22Rv1 (cell line): ENCODE data around the gene BMPER.

Source experiments
- H3K27ac ChIP-seq: fragments of 450-650 bp; 2 replicates; pipeline ENCODE4 v1.5.1; 2017
- ZFX ChIP-seq: fragments of 450-650 bp; IDR thresholded peaks from 2 replicates; pipeline ENCODE4 v1.6.1; 2017; ENCODE audit warnings: antibody characterized with exemption, borderline replicate concordance
- TF ChIP-seq, protein P1 (sequence below): fragments of 450-650 bp; IDR thresholded peaks from 2 replicates; pipeline ENCODE4 v1.5.1; 2017; ENCODE audit warnings: mild to moderate bottlenecking

The BMPER gene

DNA sequence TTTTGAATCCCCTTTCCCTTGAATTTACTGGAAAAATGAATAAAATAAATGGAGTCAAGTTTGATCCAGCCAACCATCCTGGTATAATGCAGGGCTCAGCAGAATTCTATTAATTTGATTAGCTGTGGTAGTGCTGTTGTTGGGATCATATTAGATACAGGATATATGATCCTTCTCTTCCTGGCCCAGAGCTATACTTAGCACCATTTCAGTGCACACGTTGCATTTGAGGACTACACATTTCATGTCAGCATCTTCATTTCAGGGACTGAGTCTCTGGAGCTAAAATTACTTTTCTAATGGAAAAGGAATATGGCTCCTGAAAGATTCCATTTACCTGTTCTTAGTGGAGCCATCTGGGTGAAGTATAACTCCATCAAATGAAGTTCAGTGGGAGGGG, 240.3 kb downstream of the BMPER start:
- no peak overlapping the region for H3K27ac ChIP-seq
- TF ChIP-seq ZFX = no peak
- TF ChIP-seq, protein P1, sequence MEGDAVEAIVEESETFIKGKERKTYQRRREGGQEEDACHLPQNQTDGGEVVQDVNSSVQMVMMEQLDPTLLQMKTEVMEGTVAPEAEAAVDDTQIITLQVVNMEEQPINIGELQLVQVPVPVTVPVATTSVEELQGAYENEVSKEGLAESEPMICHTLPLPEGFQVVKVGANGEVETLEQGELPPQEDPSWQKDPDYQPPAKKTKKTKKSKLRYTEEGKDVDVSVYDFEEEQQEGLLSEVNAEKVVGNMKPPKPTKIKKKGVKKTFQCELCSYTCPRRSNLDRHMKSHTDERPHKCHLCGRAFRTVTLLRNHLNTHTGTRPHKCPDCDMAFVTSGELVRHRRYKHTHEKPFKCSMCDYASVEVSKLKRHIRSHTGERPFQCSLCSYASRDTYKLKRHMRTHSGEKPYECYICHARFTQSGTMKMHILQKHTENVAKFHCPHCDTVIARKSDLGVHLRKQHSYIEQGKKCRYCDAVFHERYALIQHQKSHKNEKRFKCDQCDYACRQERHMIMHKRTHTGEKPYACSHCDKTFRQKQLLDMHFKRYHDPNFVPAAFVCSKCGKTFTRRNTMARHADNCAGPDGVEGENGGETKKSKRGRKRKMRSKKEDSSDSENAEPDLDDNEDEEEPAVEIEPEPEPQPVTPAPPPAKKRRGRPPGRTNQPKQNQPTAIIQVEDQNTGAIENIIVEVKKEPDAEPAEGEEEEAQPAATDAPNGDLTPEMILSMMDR = no peak

DNA sequence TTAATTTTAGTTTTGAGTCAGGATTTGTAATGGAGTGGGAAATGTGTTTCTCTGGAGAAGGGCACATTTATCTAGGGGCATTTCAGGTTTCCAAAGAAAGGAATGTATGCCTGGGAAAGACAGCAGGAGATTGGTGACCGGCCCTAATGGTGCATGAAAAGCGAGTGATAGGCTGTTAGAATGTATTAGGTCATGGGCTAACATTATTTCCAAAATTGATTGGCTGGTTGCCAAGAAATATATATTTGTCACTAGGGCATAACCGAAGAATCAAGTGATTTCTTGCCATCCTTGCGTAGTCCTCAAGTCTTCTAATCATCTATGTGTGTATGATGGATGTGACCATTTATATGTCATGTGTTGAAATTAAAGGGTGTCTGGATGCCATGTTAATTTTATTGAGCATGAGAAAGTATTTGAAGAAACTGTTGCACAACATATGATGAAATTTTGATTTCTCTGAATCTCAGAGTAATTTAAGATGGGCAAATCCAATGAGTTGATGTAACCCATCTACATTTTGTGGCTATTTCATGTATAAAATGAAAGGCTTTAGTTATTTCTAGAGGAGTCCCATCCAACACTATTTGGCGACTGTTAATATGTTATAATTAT, 248.4 kb downstream of the BMPER start:
- H3K27ac ChIP-seq = no peak overlapping the region
- TF ChIP-seq, protein P1 = no peak
- no peak for TF ChIP-seq ZFX

DNA sequence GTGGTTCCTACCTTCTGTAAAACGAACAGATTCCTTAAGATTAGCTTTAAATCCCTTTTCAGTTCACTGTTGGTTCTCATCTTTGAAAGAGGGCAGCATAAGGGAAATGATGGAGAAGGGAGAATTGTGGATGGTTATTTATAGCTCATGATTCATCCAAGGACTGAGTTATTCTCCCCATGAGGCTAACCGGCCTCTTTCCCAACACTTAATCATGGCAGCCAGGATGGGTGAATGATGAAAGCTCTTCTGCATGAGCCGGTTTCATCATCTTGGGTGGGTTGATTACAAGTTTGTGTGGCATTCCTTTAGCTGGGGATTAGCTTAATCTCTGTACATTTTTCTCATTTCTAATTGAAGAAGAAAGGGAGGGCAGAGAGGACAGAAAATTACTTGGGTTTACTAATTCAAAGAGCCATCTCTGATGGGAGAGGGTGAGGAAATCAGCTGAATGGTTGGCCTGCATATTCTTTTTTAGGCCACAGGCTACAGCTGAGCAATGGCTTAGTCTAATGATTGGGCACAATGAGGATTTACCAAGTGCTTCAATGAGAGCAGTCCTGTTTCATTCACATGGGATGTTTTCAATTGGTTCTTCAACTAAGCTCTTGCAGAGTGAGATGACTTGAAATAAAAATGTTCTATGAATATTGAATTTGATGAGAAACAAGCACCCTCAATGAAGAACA, 250.0 kb downstream of the BMPER start:
- TF ChIP-seq, protein P1 = no peak
- no peak for TF ChIP-seq ZFX
- no peak overlapping the region for H3K27ac ChIP-seq

DNA sequence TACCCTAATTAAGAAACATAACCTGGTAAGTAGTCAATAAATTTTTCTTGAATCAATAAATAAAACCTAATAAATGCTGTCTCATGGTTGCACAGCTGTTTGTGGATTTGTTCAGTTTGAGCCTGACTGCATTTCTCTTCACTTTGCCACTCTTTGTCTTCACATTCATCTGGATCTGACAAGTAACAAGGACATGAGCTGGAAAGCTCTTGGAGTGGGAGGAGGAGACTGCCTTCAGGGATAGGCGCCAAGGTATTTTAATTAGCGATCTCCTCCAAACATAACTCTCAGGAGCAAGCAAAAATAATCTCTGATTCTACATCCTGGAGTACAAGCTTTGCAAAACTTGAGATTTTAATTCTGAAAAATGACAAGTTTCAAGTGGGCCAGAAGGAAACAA, 251.0 kb downstream of the BMPER start:
- TF ChIP-seq, protein P1 = no peak
- no peak for TF ChIP-seq ZFX
- no peak overlapping the region for H3K27ac ChIP-seq

DNA sequence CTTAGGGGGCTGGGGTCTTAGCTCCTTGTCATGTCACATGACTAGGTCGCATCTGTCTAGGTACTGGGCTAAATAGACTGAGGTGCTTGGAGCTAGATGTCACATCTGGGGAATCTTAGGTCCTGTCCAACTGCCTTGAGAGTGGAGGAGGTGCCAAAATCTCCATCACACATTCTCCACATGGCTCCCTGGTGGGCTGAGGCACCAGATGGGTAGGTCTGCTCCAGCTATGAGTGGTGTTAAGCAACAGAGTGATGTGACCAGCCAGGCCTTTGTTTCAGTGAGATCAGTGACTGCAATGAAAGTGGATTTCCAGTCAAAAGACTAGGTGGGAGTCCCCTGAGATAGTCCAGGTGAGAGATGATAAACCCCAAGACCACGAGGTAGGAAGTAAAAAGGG, 251.8 kb downstream of the BMPER start:
- TF ChIP-seq, protein P1 = no peak
- TF ChIP-seq ZFX = no peak
- no peak overlapping the region for H3K27ac ChIP-seq

DNA sequence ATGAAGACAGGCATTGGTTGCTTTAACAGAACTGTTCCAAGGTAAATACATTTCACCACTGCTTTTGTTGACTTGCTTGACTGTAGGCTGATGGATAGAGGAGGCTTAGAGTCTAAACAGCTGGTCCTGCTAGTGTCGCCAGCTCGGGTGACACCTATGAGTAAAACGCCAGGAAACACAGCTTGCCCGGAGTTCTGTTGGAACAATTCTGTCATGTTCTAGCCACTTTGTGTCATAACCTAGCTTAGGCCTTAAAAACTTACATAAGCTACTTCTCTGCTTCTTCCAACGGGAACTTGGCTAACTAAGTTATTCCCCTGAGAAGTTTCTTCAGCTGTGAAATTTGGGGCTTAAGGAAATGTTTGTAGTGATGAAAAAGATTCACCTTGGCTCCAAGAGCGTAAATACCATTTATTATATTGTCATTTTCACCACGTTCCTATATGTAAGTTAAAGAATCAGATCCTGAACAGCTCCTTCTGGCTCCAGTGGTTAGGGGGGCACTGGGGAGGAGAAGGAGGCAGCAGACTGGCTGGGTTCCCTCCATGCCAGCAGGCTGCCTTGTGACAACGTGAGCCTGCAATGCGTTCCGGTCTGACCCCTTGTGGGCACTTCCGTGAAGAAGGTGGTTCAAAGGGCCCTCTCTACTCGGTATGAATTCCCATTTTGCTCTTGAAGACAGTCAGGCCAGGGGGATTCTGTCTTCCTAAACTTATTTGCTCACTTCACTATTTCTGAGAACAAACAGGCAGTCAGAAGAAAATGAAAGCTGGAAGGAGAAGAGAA, 253.2 kb downstream of the BMPER start:
- H3K27ac ChIP-seq = no peak overlapping the region
- no peak for TF ChIP-seq ZFX
- TF ChIP-seq, protein P1 = peak; percentile 35

DNA sequence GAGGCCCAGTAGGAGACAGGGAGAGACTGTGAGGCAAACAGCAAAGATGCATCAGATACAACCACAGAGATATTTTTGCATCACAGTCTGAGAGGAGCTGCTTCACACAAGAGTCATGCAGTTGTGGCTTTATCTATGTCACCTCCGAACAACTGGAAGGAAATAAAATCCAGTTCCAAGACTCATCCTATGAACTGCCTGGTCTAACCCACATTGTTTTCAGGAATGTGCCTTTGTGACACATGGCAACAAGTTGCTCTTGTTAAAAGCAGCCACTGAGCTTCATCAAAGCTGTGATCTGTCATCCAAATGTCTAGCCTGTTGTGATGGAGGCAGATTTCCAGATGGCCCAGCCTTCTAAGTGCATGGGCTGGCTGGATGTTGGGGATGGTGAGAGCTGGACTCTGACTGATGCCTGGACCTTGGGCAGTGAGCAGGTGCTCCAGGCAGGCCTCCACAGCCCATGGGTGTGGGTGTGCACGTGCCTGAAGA, 255.0 kb downstream of the BMPER start:
- TF ChIP-seq, protein P1 = no peak
- no peak for TF ChIP-seq ZFX
- no peak overlapping the region for H3K27ac ChIP-seq
